Left renal cortex interstitium (tissue), 4 donors: ENCODE measurements around the gene KDM7A. TPM values are rescaled to one million over a fixed set of nuclear protein-coding genes. Genes with fewer than 3 reads are reported as not detected.
"Not testable (repeated sequence)": the region's sequence is repeated elsewhere in the genome, so short reads cannot be mapped to it uniquely, and the experiment has no call there.

ENCODE experiments used
- DNase-seq, 4 donors: peaks; one replicate each; pipeline ENCODE4 v3.0.0-alpha.2; 2013; ENCODE audit warnings: low read depth in 4 of 4, low spot score in 2 of 4, missing footprints in 1 of 4
- polyA plus RNA-seq, 4 donors: library from polyadenylated mRNA; unstranded; fragments of 120-200 nt; gene quantifications; one replicate each; pipeline ENCODE4 v1.2.1, GENCODE V29; 2013; ENCODE audit not compliant: insufficient read length in 4 of 4

The KDM7A gene
- polyA plus RNA-seq, 4 donors, result 9.5 to 17.0 (median 13.0) TPM

- no peak for DNase-seq
Observed at GRCh38 chr7:140160308-140160707, 16.5 kb downstream of the KDM7A start.

- no peak for DNase-seq
Observed at GRCh38 chr7:140159497-140159896, 17.3 kb downstream of the KDM7A start.

- no peak for DNase-seq
Observed at GRCh38 chr7:140156460-140157080, 20.2 kb downstream of the KDM7A start.

- no peak for DNase-seq
Observed at GRCh38 chr7:140155428-140155827, 21.4 kb downstream of the KDM7A start.

- no peak for DNase-seq
Observed at GRCh38 chr7:140153666-140154161, 23.1 kb downstream of the KDM7A start.

GRCh38 chr7:140146574-140146973 lies 30.2 kb downstream of the KDM7A start:
- DNase-seq, result no peak

GRCh38 chr7:140145709-140146108 lies 31.1 kb downstream of the KDM7A start:
- DNase-seq, result no peak

- DNase-seq, result no peak
Observed at GRCh38 chr7:140144821-140145220, 32.0 kb downstream of the KDM7A start.

- no peak for DNase-seq
Observed at GRCh38 chr7:140143997-140144396, 32.8 kb downstream of the KDM7A start.

GRCh38 chr7:140142031-140142430 lies 34.8 kb downstream of the KDM7A start:
- DNase-seq, result no peak

GRCh38 chr7:140141256-140141655 lies 35.5 kb downstream of the KDM7A start:
- no peak for DNase-seq

- no peak for DNase-seq
Observed at GRCh38 chr7:140137078-140137477, 39.7 kb downstream of the KDM7A start.

GRCh38 chr7:140136073-140136472 lies 40.7 kb downstream of the KDM7A start:
- no peak for DNase-seq

GRCh38 chr7:140134039-140134438 lies 42.7 kb downstream of the KDM7A start:
- DNase-seq, result no peak

GRCh38 chr7:140127360-140128127 lies 49.2 kb downstream of the KDM7A start:
- no peak for DNase-seq

GRCh38 chr7:140126435-140127034 lies 50.2 kb downstream of the KDM7A start:
- DNase-seq, result no peak

- no peak for DNase-seq
Observed at GRCh38 chr7:140122965-140123364, 53.8 kb downstream of the KDM7A start.

GRCh38 chr7:140121326-140121725 lies 55.5 kb downstream of the KDM7A start:
- DNase-seq, result no peak

GRCh38 chr7:140114817-140115216 lies 62.0 kb downstream of the KDM7A start:
- not testable (repeated sequence) for DNase-seq

- DNase-seq, result not testable (repeated sequence)
Observed at GRCh38 chr7:140108777-140109176, 68.0 kb downstream of the KDM7A start.

GRCh38 chr7:140096459-140096858 lies 80.3 kb downstream of the KDM7A start:
- DNase-seq, result no peak

- no peak for DNase-seq
Observed at GRCh38 chr7:140093375-140093774, 83.4 kb downstream of the KDM7A start.
